Gastrocnemius medialis (tissue), 4 donors: ENCODE results near the gene RAN. TPM values are rescaled to one million over a fixed set of nuclear protein-coding genes. Genes with fewer than 3 reads are reported as not detected.
"Not testable (repeated sequence)": the region's sequence is repeated elsewhere in the genome, so short reads cannot be mapped to it uniquely, and the experiment has no call there.

Source experiments
- ATAC-seq, 2 donors: fragments of 150-250 bp; one replicate each; pipeline ENCODE4 v1.9.1; 2016
- DNase-seq, 2 donors: peaks; one replicate each; pipeline ENCODE4 v3.0.0-alpha.2; 2019
- H3K27ac ChIP-seq, 4 donors: fragments of 200-600 bp; sonication (generic); 1 replicate in 1 of 4; 2 replicates in 3 of 4; pipeline ENCODE4 v1.5.1; 2016 to 2018; ENCODE audit warnings: mild to moderate bottlenecking in 2 of 4, moderate library complexity in 1 of 4
- H3K27me3 ChIP-seq, 3 donors: fragments of 200-600 bp; sonication (generic) in 2 of 3; 1 replicate in 1 of 3; 2 replicates in 2 of 3; pipeline versions ENCODE4 v1.5.1 to v1.6.0; 2016 to 2019; ENCODE audit warnings: mild to moderate bottlenecking in 1 of 3, moderate library complexity in 1 of 3
- H3K36me3 ChIP-seq, 2 donors: fragments of 200-600 bp; sonication (generic) in 1 of 2; one replicate each; pipeline ENCODE4 v1.5.1; 2017 to 2018
- H3K4me1 ChIP-seq, 2 donors: fragments of 200-600 bp; sonication (generic) in 1 of 2; one replicate each; pipeline ENCODE4 v1.5.1; 2016 to 2017; ENCODE audit warnings: mild to moderate bottlenecking in 2 of 2
- H3K4me3 ChIP-seq, 4 donors: fragments of 200-600 bp; sonication (generic) in 3 of 4; 1 replicate in 1 of 4; 2 replicates in 3 of 4; pipeline ENCODE4 v1.5.1; 2016 to 2019; ENCODE audit warnings: mild to moderate bottlenecking in 2 of 4
- H3K9me3 ChIP-seq, 3 donors: fragments of 200-600 bp; sonication (generic) in 2 of 3; 1 replicate in 1 of 3; 2 replicates in 2 of 3; pipeline ENCODE4 v1.5.1; 2016 to 2019
- CTCF ChIP-seq, 5 experiments: fragments of 450-650 bp in 3 of 5; fragments of 200-600 bp in 2 of 5; sonication (generic) in 2 of 5; IDR thresholded peaks in 4 of 5; conservative IDR thresholded peaks in 1 of 5; 1 replicate in 4 of 5; 2 replicates in 1 of 5; pipeline ENCODE4 v1.5.1; 2016 to 2019; ENCODE audit warnings: antibody characterized with exemption in 5 of 5, mild to moderate bottlenecking in 3 of 5, moderate library complexity in 3 of 5
- POLR2A ChIP-seq, 2 donors: fragments of 450-650 bp; IDR thresholded peaks; one replicate each; pipeline ENCODE4 v1.6.1; 2017; ENCODE audit warnings: antibody characterized with exemption in 2 of 2, mild to moderate bottlenecking in 2 of 2, moderate library complexity in 2 of 2
- in situ Hi-C, 4 donors: fragments of 200-750 bp; cut with MboI; loops; one replicate each; pipeline versions ENCODE4 v1.15.0 to v1.8.0; 2017; ENCODE audit warnings: low sequenced_read_pairs in 4 of 4
- intact Hi-C: fragments of 100-400 bp; cut with DNase I; formaldehyde crosslinking; loops from one replicate; pipeline ENCODE4 v1.15.1; 2023; ENCODE audit warnings: low total_unique reads
- total RNA-seq, 4 donors: library from RNA; depleted of rRNA; stranded (reverse); fragments of >200 nt; gene quantifications; one replicate each; pipeline versions ENCODE4 v1.1.0 to v1.2.3, GENCODE V29; 2016

The RAN gene
- total RNA-seq, 4 donors from 2014 or later, result 125 to 299 (median 197) TPM

GRCh38 chr12:130859161-130859560 is 12.7 kb upstream of the RAN start:
- no peak overlapping the region for H3K27ac ChIP-seq
- no peaks in the 10 kb centered on the region for H3K36me3 ChIP-seq

GRCh38 chr12:130860311-130860710 is 11.6 kb upstream of the RAN start:
- Histone ChIP-seq H3K9me3 (no peaks in the 10 kb centered on the region), H3K27ac (no peak overlapping the region), H3K4me3 (no peak overlapping the region), H3K27me3 (peaks cover 0 to 8% (median under 1%) of the 10 kb centered on the region in 3 donors), H3K4me1 (no peaks in the 10 kb centered on the region), H3K36me3 (no peaks in the 10 kb centered on the region)
- in situ Hi-C loops, result no loop called here
- no peak for ATAC-seq
- intact Hi-C loops, result no loop called here
- DNase-seq, result no peak
- TF ChIP-seq POLR2A (IDR thresholded peaks at IDR 0.05) (no peak), CTCF (IDR thresholded peaks at IDR 0.05 in 4 of 5, conservative IDR thresholded peaks at IDR 0.05 in 1 of 5) (no peak)

More at GRCh38 chr12:130859161-130859560, 12.7 kb upstream of the RAN start:
- intact Hi-C loops, result no loop called here
- no peak overlapping the region for H3K4me3 ChIP-seq
- no peaks in the 10 kb centered on the region for H3K4me1 ChIP-seq
- peaks cover 0 to 8% (median 3%) of the 10 kb centered on the region in 3 donors for H3K27me3 ChIP-seq
- no peak for DNase-seq
- no peak for ATAC-seq
- in situ Hi-C loops, result no loop called here
- TF ChIP-seq POLR2A (IDR thresholded peaks at IDR 0.05) (no peak), CTCF (IDR thresholded peaks at IDR 0.05 in 4 of 5, conservative IDR thresholded peaks at IDR 0.05 in 1 of 5) (no peak)
- no peaks in the 10 kb centered on the region for H3K9me3 ChIP-seq

- intact Hi-C loops (no loop called here), in situ Hi-C loops (no loop called here)
- H3K4me3 ChIP-seq, result no peak overlapping the region
- ATAC-seq, result no peak
- H3K27ac ChIP-seq, result no peak overlapping the region
- H3K9me3 ChIP-seq, result no peaks in the 10 kb centered on the region
- peaks cover 0 to under 1% (median 0%) of the 10 kb centered on the region in 3 donors for H3K27me3 ChIP-seq
- TF ChIP-seq CTCF (IDR thresholded peaks at IDR 0.05 in 4 of 5, conservative IDR thresholded peaks at IDR 0.05 in 1 of 5) (no peak), POLR2A (IDR thresholded peaks at IDR 0.05) (no peak)
- no peaks in the 10 kb centered on the region for H3K36me3 ChIP-seq
- no peak for DNase-seq
- H3K4me1 ChIP-seq, result no peaks in the 10 kb centered on the region
Measured at GRCh38 chr12:130862161-130862560, 9.7 kb upstream of the RAN start.

GRCh38 chr12:130862771-130863170 is 9.1 kb upstream of the RAN start:
- H3K4me1 ChIP-seq, H3K27ac ChIP-seq, intact Hi-C loops, H3K36me3 ChIP-seq, H3K9me3 ChIP-seq, H3K4me3 ChIP-seq, ATAC-seq, in situ Hi-C loops, DNase-seq, H3K27me3 ChIP-seq: not testable (repeated sequence)

GRCh38 chr12:130863298-130863697 is 8.6 kb upstream of the RAN start:
- TF ChIP-seq CTCF (IDR thresholded peaks at IDR 0.05 in 4 of 5, conservative IDR thresholded peaks at IDR 0.05 in 1 of 5), result no peak
- TF ChIP-seq POLR2A (IDR thresholded peaks at IDR 0.05), result no peak
- intact Hi-C loops, result no loop called here

More at GRCh38 chr12:130863298-130863697, 8.6 kb upstream of the RAN start:
- ATAC-seq (no peak), DNase-seq (no peak)
- no peak overlapping the region for H3K27ac ChIP-seq
- no peaks in the 10 kb centered on the region for H3K36me3 ChIP-seq
- no peaks in the 10 kb centered on the region for H3K27me3 ChIP-seq
- no peaks in the 10 kb centered on the region for H3K4me1 ChIP-seq
- no peaks in the 10 kb centered on the region for H3K9me3 ChIP-seq
- H3K4me3 ChIP-seq, result no peak overlapping the region
- in situ Hi-C loops, result no loop called here
